ENCODE measurements around the gene TFIP11.

The TFIP11 gene

DNA sequence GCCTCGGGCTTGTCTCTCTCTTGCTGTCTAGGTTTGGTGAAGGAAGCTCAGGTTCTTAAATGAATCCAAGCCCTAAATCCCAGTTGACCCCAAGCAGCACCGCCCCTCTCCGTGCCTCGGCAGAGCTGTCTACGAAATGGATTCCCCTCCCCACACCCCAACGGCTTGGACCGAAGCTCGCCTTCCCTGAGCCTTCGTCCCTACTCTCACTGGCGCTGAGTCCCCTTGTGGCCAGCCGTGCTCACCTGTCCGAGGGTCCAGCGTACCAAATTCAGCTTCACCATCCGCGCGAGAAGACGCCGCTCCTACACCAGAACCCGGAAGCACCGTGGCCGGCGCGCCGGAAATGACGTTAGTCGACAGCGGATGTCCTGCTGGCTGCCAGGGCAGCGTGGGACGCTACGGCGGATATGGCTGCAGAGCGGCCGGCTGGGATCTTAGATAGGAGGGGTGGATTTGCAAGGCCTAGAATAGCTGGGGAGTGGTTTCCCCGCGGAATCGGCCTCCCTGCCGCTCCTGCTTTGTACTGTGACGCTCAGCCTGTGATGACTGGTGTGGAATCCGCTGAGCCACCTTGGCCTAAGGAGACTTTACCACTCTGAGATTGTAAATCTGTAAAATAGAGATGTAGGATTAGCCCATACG, at the start of gene TFIP11:
Gene TFIP11, minus strand, starts transcription at position 325 of the 645 bp plus-strand sequence. CDS start 2,201 bp downstream, outside the sequence.
- DNase-seq = peak; percentile 83 to 90

- no peak for DNase-seq
Measured at GRCh38 chr22:26561756-26562417, 49.6 kb upstream of the TFIP11 start.

- no peak for DNase-seq
Measured at GRCh38 chr22:26559961-26560575, 47.8 kb upstream of the TFIP11 start.

- DNase-seq = no peak
Measured at GRCh38 chr22:26558248-26558895, 46.1 kb upstream of the TFIP11 start.

GRCh38 chr22:26556904-26557303, 44.6 kb upstream of the TFIP11 start:
- no peak for DNase-seq

DNA sequence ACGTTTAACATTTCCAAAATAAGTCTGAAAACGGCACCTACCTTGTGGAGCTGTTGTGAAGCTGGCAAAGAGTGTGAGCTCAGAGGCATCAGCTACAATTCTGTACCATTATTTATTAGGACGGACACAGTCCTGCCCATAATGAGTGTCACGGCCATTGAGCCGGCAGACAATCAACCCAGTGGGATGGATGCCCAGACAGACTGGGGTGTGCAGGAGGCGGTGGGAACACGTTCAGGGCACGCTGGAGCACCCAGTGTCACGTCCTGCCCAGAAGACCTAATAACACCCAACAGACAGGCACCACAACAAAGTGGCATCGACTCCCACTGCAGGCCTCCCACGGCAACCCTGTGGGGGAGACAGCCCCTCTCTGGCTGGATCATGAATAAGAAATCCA, 43.2 kb upstream of the TFIP11 start:
- DNase-seq = no peak

DNA sequence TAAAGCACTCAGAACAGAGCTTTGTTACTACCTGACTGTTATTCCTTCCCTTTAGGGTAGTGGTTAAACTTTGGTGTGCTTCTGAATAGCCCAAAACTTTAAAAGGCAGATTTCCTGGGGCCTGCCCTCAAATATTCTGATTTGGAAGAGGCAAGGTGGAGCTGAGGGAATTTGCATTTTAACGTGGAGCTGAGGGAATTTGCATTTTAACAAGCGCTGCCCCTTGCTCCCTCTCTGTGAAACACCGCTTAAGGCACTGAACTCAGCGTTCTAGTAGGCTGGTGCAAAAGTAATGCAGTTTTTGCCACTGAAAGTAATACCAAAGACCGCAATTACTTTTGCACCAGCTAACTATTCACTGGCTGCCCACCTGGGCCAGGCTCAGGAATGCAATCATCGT, 42.7 kb upstream of the TFIP11 start:
- DNase-seq = no peak

DNA sequence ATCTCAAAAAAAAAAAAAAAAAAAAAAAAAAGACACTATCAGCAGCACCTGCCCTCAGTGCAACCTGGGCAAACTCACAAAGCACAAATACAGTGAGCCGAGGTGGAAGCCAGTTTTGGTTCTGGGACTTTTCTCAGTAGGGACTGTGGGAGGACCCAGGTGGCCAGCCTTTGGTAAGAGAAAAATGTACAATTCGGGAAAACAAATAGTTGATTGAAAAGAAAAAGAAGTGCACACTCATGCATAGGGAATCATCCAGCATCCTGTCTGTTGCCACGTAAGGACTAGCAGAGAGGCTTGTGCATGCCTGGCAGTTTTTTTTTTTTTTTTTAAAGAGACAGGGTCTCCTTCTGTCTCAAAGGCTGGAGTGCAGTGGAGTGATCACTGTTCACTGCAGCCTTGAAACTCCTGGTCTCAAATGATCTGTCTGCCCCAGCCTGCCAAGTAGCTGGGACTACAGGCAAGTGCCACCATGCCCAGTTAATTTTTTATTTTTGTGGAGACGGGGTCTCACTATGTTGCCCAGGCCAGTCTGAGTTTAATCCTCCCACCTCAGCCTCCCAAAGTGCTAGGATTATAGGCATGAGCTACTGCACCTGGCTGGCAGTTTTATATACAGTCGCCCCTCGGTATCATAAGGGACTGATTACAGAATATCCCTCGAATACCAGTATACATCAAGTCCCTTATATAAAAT, 40.9 kb upstream of the TFIP11 start:
- DNase-seq = no peak

- no peak for DNase-seq
Measured at GRCh38 chr22:26552466-26552865, 40.2 kb upstream of the TFIP11 start.

DNA sequence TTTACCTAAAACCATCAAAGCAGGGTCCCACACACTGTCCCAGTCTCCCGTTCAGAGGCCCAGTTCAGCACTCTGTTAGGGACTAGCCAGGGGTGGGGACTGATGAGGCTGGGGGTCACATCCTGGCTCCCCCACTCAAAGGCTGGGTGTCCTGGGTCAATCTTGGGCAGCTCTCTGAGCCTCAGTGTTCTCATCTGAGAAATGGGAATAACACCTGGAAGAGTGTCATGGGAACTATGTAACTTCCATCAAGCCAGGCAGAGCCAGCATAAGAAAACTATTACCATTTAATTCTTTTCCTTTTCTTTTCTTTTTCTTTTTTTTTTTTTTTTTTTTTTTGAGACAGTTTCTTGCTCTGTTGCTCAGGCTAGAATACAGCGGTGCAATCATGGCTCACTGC, 39.3 kb upstream of the TFIP11 start:
- no peak for DNase-seq

- no peak for DNase-seq
Measured at GRCh38 chr22:26550498-26551033, 38.3 kb upstream of the TFIP11 start.

GRCh38 chr22:26549902-26550497, 37.7 kb upstream of the TFIP11 start:
- no peak for DNase-seq

DNA sequence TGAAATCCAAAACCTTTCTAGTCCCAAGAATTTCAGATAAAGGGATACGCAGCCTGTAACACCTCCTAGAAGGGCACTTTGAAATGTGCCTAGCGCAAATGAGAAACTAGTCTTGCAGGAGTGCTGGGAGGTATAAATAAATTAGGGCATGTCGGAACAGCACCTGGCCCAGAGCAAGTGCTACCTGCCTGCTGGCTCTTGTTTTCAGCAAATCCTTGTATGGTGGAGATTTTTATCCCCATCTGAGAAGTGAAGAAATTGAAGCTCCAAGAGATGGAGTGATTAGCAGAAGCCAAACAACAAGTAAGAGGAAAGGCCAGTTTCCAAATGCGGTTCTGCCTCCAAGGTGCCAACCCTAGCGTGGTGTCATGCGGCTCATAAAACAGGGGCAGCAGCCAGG, 36.7 kb upstream of the TFIP11 start:
- no peak for DNase-seq

DNA sequence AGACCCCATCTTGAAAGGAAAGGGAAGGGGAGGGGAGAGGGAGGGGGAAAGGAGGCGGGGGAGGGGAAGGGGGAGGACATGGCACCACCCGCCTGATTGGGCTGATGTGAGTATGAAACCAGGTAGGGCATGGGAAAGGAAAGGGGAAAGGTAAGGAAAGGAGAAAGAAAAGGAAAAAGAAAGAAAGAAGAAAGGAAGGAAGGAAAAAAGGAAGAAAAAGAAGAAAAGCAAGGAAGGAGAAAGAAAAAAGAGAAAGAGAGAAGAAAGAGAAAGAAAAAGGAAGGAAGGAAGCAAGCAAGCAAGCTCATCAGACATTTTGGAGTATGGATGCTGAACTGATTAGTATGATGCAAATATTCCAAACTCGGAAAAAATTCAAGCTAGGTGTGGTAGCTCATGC, 36.0 kb upstream of the TFIP11 start:
- no peak for DNase-seq

DNA sequence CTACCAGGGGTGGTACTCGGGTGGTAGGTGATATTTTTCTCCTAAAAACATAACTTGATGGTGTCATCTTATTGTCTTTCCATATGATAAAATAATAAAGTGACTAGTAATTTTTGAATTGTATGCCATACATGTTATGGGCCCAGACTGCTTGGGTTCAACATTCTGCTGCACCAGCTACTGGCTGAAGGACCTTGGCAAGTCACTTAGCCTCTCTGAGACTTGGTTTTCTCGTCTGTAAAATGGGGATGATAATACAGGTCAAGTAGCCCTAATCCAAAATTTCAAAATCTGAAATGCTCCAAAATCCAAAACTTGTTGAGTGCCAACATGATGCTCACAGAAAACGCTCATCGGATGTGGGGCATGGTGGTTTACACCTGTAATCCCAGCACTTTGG, 35.6 kb upstream of the TFIP11 start:
- no peak for DNase-seq

GRCh38 chr22:26547426-26547825, 35.2 kb upstream of the TFIP11 start:
- peak in 1 of 2 donors; percentile 17 for DNase-seq

GRCh38 chr22:26546282-26546681, 34.0 kb upstream of the TFIP11 start:
- DNase-seq = no peak

- DNase-seq = no peak
Measured at GRCh38 chr22:26545827-26546226, 33.6 kb upstream of the TFIP11 start.

DNA sequence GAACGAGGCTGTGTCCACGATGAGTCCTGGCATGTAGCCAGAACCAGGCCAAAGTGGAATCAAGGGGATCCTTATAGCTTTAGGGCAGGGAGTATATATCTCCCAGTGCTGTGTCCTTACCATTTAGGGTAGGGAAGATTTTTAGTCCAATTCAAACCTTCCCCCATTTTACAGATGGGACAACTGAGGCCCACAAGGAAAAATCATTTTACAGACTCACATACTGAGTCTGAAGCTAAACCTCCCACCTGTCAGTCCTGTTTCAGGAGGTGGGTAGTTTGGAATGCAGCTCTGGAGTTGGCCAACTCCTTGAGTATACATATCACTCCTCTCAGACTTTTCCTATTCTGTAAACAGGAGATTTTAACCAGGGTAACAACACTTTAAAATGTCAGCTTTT, 33.1 kb upstream of the TFIP11 start:
- DNase-seq = no peak

DNA sequence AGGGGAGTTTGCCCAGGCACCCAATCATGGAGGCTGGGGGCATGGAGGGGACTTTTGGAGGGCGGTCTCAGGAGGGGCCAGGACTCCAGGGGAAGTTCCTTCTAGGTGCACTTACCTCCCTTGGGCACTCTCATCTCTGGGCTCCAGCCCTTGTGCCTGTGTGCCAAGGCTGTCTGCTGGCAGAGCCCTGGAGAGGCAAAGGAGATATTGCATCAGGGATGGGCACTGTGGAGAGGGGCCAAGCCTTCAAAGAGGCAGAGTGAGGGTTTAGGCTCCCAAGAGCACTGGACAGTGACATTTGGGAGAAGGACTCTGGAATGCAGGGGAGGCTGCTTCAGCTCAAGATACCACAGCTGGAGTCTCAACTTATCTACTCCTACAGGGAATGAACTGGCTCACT, 32.2 kb upstream of the TFIP11 start:
- DNase-seq = no peak

DNA sequence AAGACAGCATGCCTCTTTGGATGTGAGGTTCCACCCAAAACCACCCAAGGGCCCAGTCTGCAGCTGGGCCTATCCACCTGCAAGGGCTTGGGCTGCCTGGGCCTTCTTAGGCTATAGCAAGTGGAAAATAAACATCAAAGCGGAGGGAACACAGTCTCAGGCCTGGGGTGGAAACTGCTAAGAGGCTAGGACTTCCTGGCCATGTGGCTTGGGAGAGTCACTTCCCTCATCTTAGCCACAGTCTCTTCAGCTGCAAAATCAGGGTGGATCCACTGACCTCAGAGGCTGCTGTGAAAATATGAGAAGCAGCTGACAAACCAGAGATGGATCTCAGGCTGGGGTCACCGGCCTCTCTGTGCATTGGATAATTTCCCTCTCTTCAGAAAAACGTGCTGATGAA, 30.6 kb upstream of the TFIP11 start:
- DNase-seq = peak; percentile 14 to 23

DNA sequence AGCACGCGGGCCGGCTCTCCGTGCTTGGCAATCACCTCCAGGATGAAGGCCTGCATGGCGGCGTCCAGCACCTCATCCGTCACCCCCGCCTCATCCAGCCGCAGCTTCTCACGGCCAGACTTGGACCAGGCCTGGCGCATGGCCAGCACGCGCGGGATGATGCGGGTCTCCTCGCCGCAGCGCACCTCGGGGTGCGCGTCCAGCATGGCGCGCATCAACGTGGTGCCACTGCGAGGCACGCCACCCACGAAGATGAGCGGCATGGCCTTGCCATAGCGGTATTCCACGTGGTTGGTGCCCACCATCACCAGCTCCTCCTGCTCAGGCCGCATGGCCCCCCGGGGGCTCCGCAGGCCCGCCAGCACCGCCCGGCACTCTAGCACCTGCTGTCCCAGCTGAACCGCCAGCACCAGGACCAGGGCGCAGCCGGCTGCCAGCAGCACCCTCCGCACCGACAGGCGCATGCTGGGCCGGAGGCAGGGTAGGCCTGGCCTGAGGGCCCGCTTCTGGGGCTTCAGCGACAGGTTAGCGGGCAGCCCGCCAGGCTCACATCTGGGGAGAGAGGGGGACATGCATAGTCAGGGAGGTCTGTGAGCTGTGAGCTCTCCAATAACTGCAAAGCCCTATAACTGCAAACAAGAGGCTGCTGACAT, 29.0 kb upstream of the TFIP11 start:
- DNase-seq = no peak

Data from CD4-positive, alpha-beta T cell treated with Interferon alpha-2 for 1 hour (primary cell).